Smooth muscle cell (in vitro differentiated cells): ENCODE data around the gene VPS35. TPM values are rescaled to one million over a fixed set of nuclear protein-coding genes. Genes with fewer than 3 reads are reported as not detected.

Experiments
- DNase-seq: peaks from one replicate; lab custom pipeline; 2025; ENCODE audit not compliant: unreplicated experiment; lab: John Stamatoyannopoulos, UW
- H2AFZ ChIP-seq: fragments of 200-600 bp; sonication (generic); 2 replicates; pipeline ENCODE4 v1.6.0; 2016; ENCODE audit warnings: antibody characterized with exemption, low read depth, mild to moderate bottlenecking
- H3F3A ChIP-seq: fragments of 200-600 bp; sonication (generic); 2 replicates; pipeline ENCODE4 v1.6.0; 2017; ENCODE audit warnings: antibody characterized with exemption, low read depth
- H3K27ac ChIP-seq: fragments of 200-600 bp; sonication (generic); 2 replicates; pipeline ENCODE4 v1.5.1; 2016; ENCODE audit warnings: low read depth, mild to moderate bottlenecking
- H3K27me3 ChIP-seq: fragments of 200-600 bp; sonication (generic); 2 replicates; pipeline ENCODE4 v1.6.1; 2016; ENCODE audit warnings: low read depth, mild to moderate bottlenecking
- H3K36me3 ChIP-seq: fragments of 200-600 bp; sonication (generic); 2 replicates; pipeline ENCODE4 v1.5.1; 2016; ENCODE audit warnings: low read depth
- H3K4me1 ChIP-seq: fragments of 200-600 bp; sonication (generic); 2 replicates; pipeline ENCODE4 v1.5.1; 2016; ENCODE audit warnings: low read depth
- H3K4me2 ChIP-seq: fragments of 200-600 bp; sonication (generic); 2 replicates; pipeline ENCODE4 v1.6.0; 2016; ENCODE audit warnings: mild to moderate bottlenecking
- H3K4me3 ChIP-seq: fragments of 200-600 bp; sonication (generic); 2 replicates; pipeline ENCODE4 v1.5.1; 2016; ENCODE audit warnings: mild to moderate bottlenecking
- H3K79me2 ChIP-seq: fragments of 200-600 bp; sonication (generic); 2 replicates; pipeline ENCODE4 v1.6.0; 2016; ENCODE audit warnings: low read depth, mild to moderate bottlenecking
- H3K9ac ChIP-seq: fragments of 200-600 bp; sonication (generic); 2 replicates; pipeline ENCODE4 v1.6.0; 2016; ENCODE audit warnings: low read depth
- H3K9me3 ChIP-seq: fragments of 200-600 bp; sonication (generic); replicated peaks from 2 replicates; pipeline ENCODE4 v1.5.1; 2016; ENCODE audit warnings: low read depth
- H4K20me1 ChIP-seq: fragments of 200-600 bp; sonication (generic); 2 replicates; pipeline ENCODE4 v1.6.0; 2016; ENCODE audit warnings: low read depth
- WGBS: methylation state at CpG from one replicate; pipeline ENCODE4 v1.1.7; 2016; ENCODE audit warnings: low lambda C conversion rate; 5-methylcytosine and 5-hydroxymethylcytosine counted together
- polyA plus RNA-seq: library from polyadenylated mRNA; unstranded; fragments of >200 nt; fragmentation: Nextera tagmentation; extraction: Ambion mirVana; gene quantifications from 2 replicates; pipeline ENCODE4 v1.2.1, GENCODE V29; 2016
- total RNA-seq: library from RNA; depleted of rRNA; stranded (reverse); fragments of >200 nt; gene quantifications from 2 replicates; pipeline ENCODE4 v1.2.3, GENCODE V29; 2014
- TF ChIP-seq, protein P1 (sequence below): fragments of 200-600 bp; sonication (generic); IDR thresholded peaks from 2 replicates; pipeline ENCODE4 v1.5.1; 2017; ENCODE audit warnings: borderline replicate concordance, mild to moderate bottlenecking, antibody characterized with exemption; ENCODE audit not compliant: insufficient read depth, poor library complexity, severe bottlenecking

VPS35 gene
- total and polyA plus RNA-seq, 2 experiments from 2014 or later, result 59.5 to 103 TPM

DNA sequence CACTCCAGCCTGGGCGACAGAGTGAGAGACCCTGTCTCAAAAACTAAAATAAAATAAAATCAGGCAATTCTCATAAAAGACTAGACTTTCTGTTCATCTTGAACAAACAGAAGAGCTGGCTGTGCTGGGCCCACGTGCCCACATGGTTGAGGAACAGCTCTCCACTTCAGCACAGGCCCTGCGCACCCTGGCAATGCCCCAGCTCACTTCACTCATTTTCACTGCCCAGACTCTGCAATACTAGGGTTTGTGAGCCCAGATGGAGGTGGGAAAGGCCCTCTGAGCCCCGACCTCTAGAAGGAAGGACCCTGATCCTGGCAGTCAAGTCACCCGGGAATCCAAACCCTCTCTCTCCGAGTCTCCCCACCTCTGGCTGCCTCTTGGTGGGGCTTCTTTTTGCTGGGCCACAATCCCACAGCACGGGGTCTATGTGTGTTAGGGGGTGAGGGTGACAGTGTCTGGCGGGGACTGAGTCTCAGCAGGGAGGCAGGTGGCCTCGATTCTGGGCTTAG is 44.4 kb upstream of the VPS35 start:
- H3F3A ChIP-seq, result no peaks in the 10 kb centered on the region
- no peak overlapping the region for H3K27ac ChIP-seq
- DNase-seq, result no peak
- no peaks in the 10 kb centered on the region for H3K36me3 ChIP-seq
- WGBS, result 90% methylated on average over 9 of the region's 9 CpGs
- H4K20me1 ChIP-seq, result no peaks in the 10 kb centered on the region
- H3K4me1 ChIP-seq, result no peaks in the 10 kb centered on the region
- no peak overlapping the region for H3K4me3 ChIP-seq
- TF ChIP-seq, protein P1, sequence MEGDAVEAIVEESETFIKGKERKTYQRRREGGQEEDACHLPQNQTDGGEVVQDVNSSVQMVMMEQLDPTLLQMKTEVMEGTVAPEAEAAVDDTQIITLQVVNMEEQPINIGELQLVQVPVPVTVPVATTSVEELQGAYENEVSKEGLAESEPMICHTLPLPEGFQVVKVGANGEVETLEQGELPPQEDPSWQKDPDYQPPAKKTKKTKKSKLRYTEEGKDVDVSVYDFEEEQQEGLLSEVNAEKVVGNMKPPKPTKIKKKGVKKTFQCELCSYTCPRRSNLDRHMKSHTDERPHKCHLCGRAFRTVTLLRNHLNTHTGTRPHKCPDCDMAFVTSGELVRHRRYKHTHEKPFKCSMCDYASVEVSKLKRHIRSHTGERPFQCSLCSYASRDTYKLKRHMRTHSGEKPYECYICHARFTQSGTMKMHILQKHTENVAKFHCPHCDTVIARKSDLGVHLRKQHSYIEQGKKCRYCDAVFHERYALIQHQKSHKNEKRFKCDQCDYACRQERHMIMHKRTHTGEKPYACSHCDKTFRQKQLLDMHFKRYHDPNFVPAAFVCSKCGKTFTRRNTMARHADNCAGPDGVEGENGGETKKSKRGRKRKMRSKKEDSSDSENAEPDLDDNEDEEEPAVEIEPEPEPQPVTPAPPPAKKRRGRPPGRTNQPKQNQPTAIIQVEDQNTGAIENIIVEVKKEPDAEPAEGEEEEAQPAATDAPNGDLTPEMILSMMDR, result no peak
- H3K9me3 ChIP-seq, result no peaks in the 10 kb centered on the region
- H3K9ac ChIP-seq, result no peak overlapping the region
- H3K79me2 ChIP-seq, result no peaks in the 10 kb centered on the region
- H3K27me3 ChIP-seq, result no peaks in the 10 kb centered on the region
- no peak overlapping the region for H2AFZ ChIP-seq
- H3K4me2 ChIP-seq, result no peak overlapping the region

DNA sequence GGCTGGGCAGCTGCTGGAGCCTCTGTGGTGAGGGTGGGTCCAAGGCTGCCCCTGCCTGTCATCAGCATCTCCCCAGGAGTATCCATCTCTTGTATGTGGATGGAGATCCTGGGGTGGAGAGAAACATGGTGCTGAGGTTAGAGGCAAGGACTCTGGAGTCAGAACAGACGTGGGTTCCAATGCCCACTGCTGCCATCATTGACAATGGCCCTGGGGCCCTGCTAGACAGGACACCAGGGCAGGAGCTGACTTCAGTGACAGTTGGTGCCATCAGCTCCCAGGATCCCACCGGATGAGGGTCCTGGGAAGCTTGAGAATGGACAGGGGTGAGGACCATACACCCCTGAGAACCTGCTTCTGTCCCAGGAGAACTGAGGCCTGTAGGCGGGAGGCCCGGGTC is 43.6 kb upstream of the VPS35 start:
- Histone ChIP-seq H2AFZ (no peak overlapping the region), H3K4me1 (no peaks in the 10 kb centered on the region), H3K27me3 (no peaks in the 10 kb centered on the region), H3K9ac (no peak overlapping the region), H3K79me2 (no peaks in the 10 kb centered on the region), H3K9me3 (no peaks in the 10 kb centered on the region), H3K4me2 (no peak overlapping the region), H3F3A (no peaks in the 10 kb centered on the region), H3K36me3 (no peaks in the 10 kb centered on the region), H4K20me1 (no peaks in the 10 kb centered on the region), H3K27ac (no peak overlapping the region), H3K4me3 (no peak overlapping the region)
- DNase-seq, result no peak
- TF ChIP-seq, protein P1, result no peak
- 83% methylated on average over 4 of the region's 4 CpGs for WGBS

DNA sequence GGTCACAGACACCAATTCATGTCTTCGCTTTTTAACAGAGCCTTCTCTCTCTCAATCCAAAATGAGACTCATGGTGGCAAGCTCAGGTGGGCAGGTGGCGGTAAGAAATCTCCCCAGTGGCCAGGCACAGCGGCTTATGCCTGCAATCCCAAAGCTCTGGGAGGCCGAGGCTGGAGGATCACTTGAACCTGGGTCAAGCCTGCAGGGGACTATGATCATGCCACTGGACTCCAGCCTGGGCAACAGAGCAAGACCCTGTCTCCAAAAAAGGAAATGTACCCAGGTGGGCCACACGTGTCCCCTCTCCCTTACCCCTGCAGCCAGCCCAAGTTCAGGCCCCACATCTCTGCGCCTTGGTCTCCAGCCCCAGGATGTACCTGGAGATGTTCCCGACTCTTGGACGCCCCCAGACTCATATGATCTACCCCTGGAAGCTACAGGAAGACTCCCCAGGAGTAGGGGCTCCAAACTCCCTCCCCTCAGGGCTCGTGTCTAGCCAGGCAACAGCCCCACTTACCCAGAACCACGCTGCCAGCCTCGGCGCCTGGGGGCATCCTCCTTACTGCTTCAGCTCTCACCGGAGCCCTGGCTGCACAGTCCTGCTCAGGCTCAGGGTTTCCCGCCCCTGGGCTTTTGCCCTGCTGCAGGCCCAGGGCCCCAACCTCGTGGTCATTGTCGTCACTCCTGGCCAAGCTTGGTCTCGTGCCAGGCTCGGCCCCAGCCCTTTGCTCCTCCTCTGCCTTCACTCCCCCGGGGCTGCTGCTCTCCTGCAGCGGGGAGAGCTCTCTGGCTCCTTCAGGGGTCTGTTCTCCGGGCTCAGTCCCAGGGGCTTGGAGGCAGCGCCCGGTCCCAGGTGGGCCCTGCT is 42.9 kb upstream of the VPS35 start:
- no peaks in the 10 kb centered on the region for H3K79me2 ChIP-seq
- no peak overlapping the region for H2AFZ ChIP-seq
- no peaks in the 10 kb centered on the region for H3K36me3 ChIP-seq
- WGBS, result 88% methylated on average over 23 of the region's 23 CpGs
- no peak overlapping the region for H3K9ac ChIP-seq
- H3K9me3 ChIP-seq, result no peaks in the 10 kb centered on the region
- TF ChIP-seq, protein P1, result no peak
- H3K4me3 ChIP-seq, result no peak overlapping the region
- H4K20me1 ChIP-seq, result no peaks in the 10 kb centered on the region
- H3K4me1 ChIP-seq, result no peaks in the 10 kb centered on the region
- DNase-seq, result no peak
- no peak overlapping the region for H3K4me2 ChIP-seq
- no peak overlapping the region for H3K27ac ChIP-seq
- H3K27me3 ChIP-seq, result no peaks in the 10 kb centered on the region
- H3F3A ChIP-seq, result no peaks in the 10 kb centered on the region
